IMR-90 (cell line): Measurements from ENCODE around the gene ZCCHC14. TPM values are rescaled to one million over a fixed set of nuclear protein-coding genes. Genes with fewer than 3 reads are reported as not detected.

Experiments
- ATAC-seq: fragments of 200-7000 bp; cut with Tn5 transposase; 2 replicates; pipeline ENCODE4 v1.9.1; 2020; ENCODE audit warnings: low read depth, mild to moderate bottlenecking, moderate library complexity
- BruUV-seq: library from RNA; stranded (reverse); fragments of 400-500 nt; replicated peaks from 2 replicates; lab custom pipeline; 2021; lab: Mats Ljungman, UMichigan
- CTCF ChIA-PET: fragments of 300-600 bp; formaldehyde crosslinking; extraction: SDS; loops from one replicate; lab custom pipeline; 2021; ENCODE audit warnings: antibody characterized with exemption; lab: Yijun Ruan, JAX
- POLR2A ChIA-PET: fragments of 300-600 bp; sonication (Branson Sonifier 250); formaldehyde crosslinking; loops from one replicate; lab custom pipeline; 2022; ENCODE audit warnings: antibody characterized with exemption; ENCODE audit not compliant: unreplicated experiment; lab: Charles Lee
- DNase-seq: peaks from one replicate; pipeline ENCODE4 v3.0.0; 2013
- H2AFZ ChIP-seq: replicated peaks from 2 replicates; pipeline ENCODE3; 2013; ENCODE audit warnings: low read length, mild to moderate bottlenecking; ENCODE audit not compliant: poor library complexity
- H2AK5ac ChIP-seq: 2 replicates; pipeline ENCODE4 v1.6.1; 2013; ENCODE audit warnings: low read depth, low read length, inconsistent platforms
- H2AK9ac ChIP-seq: replicated peaks from 2 replicates; pipeline ENCODE3; 2013; ENCODE audit warnings: mild to moderate bottlenecking, low read depth, low read length, moderate library complexity; ENCODE audit not compliant: poor library complexity
- H2BK120ac ChIP-seq: 2 replicates; pipeline ENCODE4 v1.6.1; 2013; ENCODE audit warnings: low read depth, low read length, inconsistent platforms
- H2BK15ac ChIP-seq: 3 replicates; pipeline ENCODE4 v1.6.1; 2013; ENCODE audit warnings: low read depth, low read length, inconsistent platforms
- H2BK20ac ChIP-seq: 2 replicates; pipeline ENCODE4 v1.6.1; 2013; ENCODE audit warnings: low read depth, mild to moderate bottlenecking, inconsistent platforms, low read length, moderate library complexity
- H2BK5ac ChIP-seq: 2 replicates; pipeline ENCODE4 v1.6.1; 2013; ENCODE audit warnings: mild to moderate bottlenecking, low read depth, low read length, inconsistent platforms; ENCODE audit not compliant: poor library complexity, severe bottlenecking
- H3K14ac ChIP-seq: replicated peaks from 2 replicates; pipeline ENCODE4 v1.6.1; 2013; ENCODE audit warnings: low read depth, low read length, inconsistent platforms
- H3K18ac ChIP-seq: 2 replicates; pipeline ENCODE4 v1.6.1; 2013; ENCODE audit warnings: low read depth, low read length, control low read depth
- H3K23ac ChIP-seq: 2 replicates; pipeline ENCODE4 v1.6.1; 2013; ENCODE audit warnings: low read depth, low read length, inconsistent platforms
- H3K27ac ChIP-seq: 2 replicates; pipeline ENCODE4 v1.5.1; 2013; ENCODE audit warnings: mild to moderate bottlenecking, control low read depth, low read length; ENCODE audit not compliant: insufficient read depth
- H3K27me3 ChIP-seq: 2 replicates; pipeline ENCODE4 v1.6.1; 2013; ENCODE audit warnings: low read length; ENCODE audit not compliant: control insufficient read depth, insufficient read depth
- H3K36me3 ChIP-seq: 2 replicates; pipeline ENCODE4 v1.6.1; 2013; ENCODE audit warnings: low read length, mixed read lengths; ENCODE audit not compliant: control insufficient read depth, insufficient read depth
- H3K4ac ChIP-seq: 2 replicates; pipeline ENCODE4 v1.6.1; 2013; ENCODE audit warnings: low read depth, low read length, inconsistent platforms
- H3K4me1 ChIP-seq: 2 replicates; pipeline ENCODE4 v1.6.1; 2013; ENCODE audit warnings: low read length, mixed read lengths; ENCODE audit not compliant: control insufficient read depth, insufficient read depth
- H3K4me2 ChIP-seq: 2 replicates; pipeline ENCODE4 v1.6.1; 2013; ENCODE audit warnings: low read depth, mild to moderate bottlenecking, control low read depth, low read length, moderate library complexity
- H3K4me3 ChIP-seq: 2 replicates; pipeline ENCODE4 v1.5.1; 2013; ENCODE audit warnings: low read depth, mild to moderate bottlenecking, control low read depth, low read length, moderate library complexity; ENCODE audit not compliant: insufficient read depth
- H3K56ac ChIP-seq: 2 replicates; pipeline ENCODE4 v1.6.1; 2013; ENCODE audit warnings: low read length, inconsistent platforms; ENCODE audit not compliant: insufficient read depth; ENCODE audit errors: extremely low read depth
- H3K79me1 ChIP-seq, 2 experiments: 2 replicates each; pipeline ENCODE4 v1.6.1; 2013; ENCODE audit warnings: low read length in 2 of 2, inconsistent platforms in 1 of 2, low read depth in 1 of 2
- H3K9ac ChIP-seq: 2 replicates; pipeline ENCODE4 v1.6.1; 2013; ENCODE audit warnings: low read depth, low read length, control low read depth
- H3K9me1 ChIP-seq: 2 replicates; pipeline ENCODE4 v1.6.1; 2013; ENCODE audit warnings: low read length, inconsistent platforms; ENCODE audit not compliant: insufficient read depth
- H3K9me3 ChIP-seq: 2 replicates; pipeline ENCODE4 v1.6.1; 2013; ENCODE audit warnings: low read length; ENCODE audit not compliant: control insufficient read depth, insufficient read depth
- H4K20me1 ChIP-seq: 2 replicates; pipeline ENCODE4 v1.6.1; 2013; ENCODE audit warnings: low read length, inconsistent platforms; ENCODE audit not compliant: insufficient read depth
- H4K5ac ChIP-seq: 2 replicates; pipeline ENCODE4 v1.6.1; 2013; ENCODE audit warnings: mild to moderate bottlenecking, low read depth, low read length, control low read depth
- H4K8ac ChIP-seq, 2 experiments: 2 replicates each; pipeline ENCODE4 v1.6.1; 2013; ENCODE audit warnings: low read depth in 2 of 2, low read length in 2 of 2, control low read depth in 1 of 2, inconsistent platforms in 1 of 2
- H4K91ac ChIP-seq: 2 replicates; pipeline ENCODE4 v1.6.1; 2013; ENCODE audit warnings: low read depth, low read length, inconsistent platforms; ENCODE audit not compliant: insufficient read depth
- BHLHE40 ChIP-seq: fragments of 150-350 bp; IDR thresholded peaks from 2 replicates; pipeline ENCODE4 v1.6.1; 2016; ENCODE audit warnings: mild to moderate bottlenecking, low read depth, low read length
- CEBPB ChIP-seq: IDR thresholded peaks from 2 replicates; pipeline ENCODE4 v1.6.1; 2012; ENCODE audit warnings: low read depth, low read length, improper control_type of control experiment
- CHD1 ChIP-seq: IDR thresholded peaks from 2 replicates; pipeline ENCODE4 v1.6.1; 2012; ENCODE audit warnings: low read depth, low read length, improper control_type of control experiment
- FOS ChIP-seq: fragments of 150-350 bp; IDR thresholded peaks from 2 replicates; pipeline ENCODE4 v1.6.1; 2016; ENCODE audit warnings: low read depth, low read length
- MAFK ChIP-seq: IDR thresholded peaks from 2 replicates; pipeline ENCODE4 v1.6.1; 2012; ENCODE audit warnings: low read depth, low read length, improper control_type of control experiment
- MAZ ChIP-seq: IDR thresholded peaks from 2 replicates; pipeline ENCODE4 v1.6.1; 2012; ENCODE audit warnings: low read depth, mild to moderate bottlenecking, low read length, improper control_type of control experiment, moderate library complexity, borderline replicate concordance
- MXI1 ChIP-seq: IDR thresholded peaks from 2 replicates; pipeline ENCODE4 v1.6.1; 2012; ENCODE audit warnings: low read depth, mild to moderate bottlenecking, low read length, moderate library complexity, borderline replicate concordance
- NFE2L2 ChIP-seq: fragments of 150-350 bp; IDR thresholded peaks from 2 replicates; pipeline ENCODE4 v1.6.1; 2016; ENCODE audit warnings: low read depth, mild to moderate bottlenecking, low read length
- POLR2A ChIP-seq: IDR thresholded peaks from 2 replicates; pipeline ENCODE4 v1.6.1; 2012; ENCODE audit warnings: mild to moderate bottlenecking, low read depth, low read length
- RAD21 ChIP-seq: IDR thresholded peaks from 2 replicates; pipeline ENCODE4 v1.6.1; 2012; ENCODE audit warnings: low read length, improper control_type of control experiment
- RCOR1 ChIP-seq: IDR thresholded peaks from 2 replicates; pipeline ENCODE4 v1.6.1; 2012; ENCODE audit warnings: mild to moderate bottlenecking, low read length, improper control_type of control experiment; ENCODE audit not compliant: insufficient replicate concordance
- RFX5 ChIP-seq: IDR thresholded peaks from 2 replicates; pipeline ENCODE4 v1.8.0; 2012; ENCODE audit warnings: low read depth, mild to moderate bottlenecking, low read length, moderate library complexity
- SMC3 ChIP-seq: fragments of 150-350 bp; IDR thresholded peaks from 2 replicates; pipeline ENCODE4 v1.6.1; 2016; ENCODE audit warnings: low read depth, mild to moderate bottlenecking, antibody characterized with exemption, low read length, moderate library complexity
- WGBS, 2 experiments: methylation state at CpG; one replicate each; pipeline versions ENCODE4 v1.1.5 to v1.1.7; 2013; ENCODE audit warnings: missing lambda C conversion rate in 2 of 2; ENCODE audit not compliant: insufficient read length in 1 of 2; ENCODE audit errors: extremely low coverage in 2 of 2; 5-methylcytosine and 5-hydroxymethylcytosine counted together
- dilution Hi-C: fragments of 300-500 bp; cut with HindIII; formaldehyde crosslinking; loops from one replicate; pipeline ENCODE4 v1.14.3; 2018; ENCODE audit warnings: low sequenced_read_pairs; ENCODE audit not compliant: unreplicated experiment
- in situ Hi-C: fragments of 300-500 bp; cut with MboI; formaldehyde crosslinking; loops from 3 replicates; pipeline ENCODE4 v1.14.3; 2019; ENCODE audit warnings: low sequenced_read_pairs, inconsistent platforms, mixed read lengths
- intact Hi-C: fragments of 100-400 bp; cut with micrococcal nuclease; formaldehyde crosslinking; loops from 2 replicates; pipeline ENCODE4 v1.10.0; 2022
- polyA plus RNA-seq, 3 experiments: library from polyadenylated mRNA; depleted of rRNA; stranded (reverse); fragments of >200 nt; gene quantifications; 2 replicates each; pipeline ENCODE4 v1.2.3, GENCODE V29; 2012; ENCODE audit warnings: low replicate concordance in 1 of 3
- total RNA-seq: library from RNA; depleted of rRNA; stranded (reverse); fragments of >200 nt; gene quantifications from 2 replicates; pipeline ENCODE4 v1.2.3, GENCODE V29; 2012
- TF ChIP-seq, protein P1 (sequence below): conservative IDR thresholded peaks from 2 replicates; pipeline ENCODE4 v1.5.1; 2012; ENCODE audit warnings: mild to moderate bottlenecking, low read depth, low read length, improper control_type of control experiment
- TF ChIP-seq, protein P2 (sequence below): fragments of 150-350 bp; IDR thresholded peaks from 2 replicates; pipeline ENCODE4 v1.6.1; 2017; ENCODE audit warnings: mild to moderate bottlenecking, antibody characterized with exemption, low read length, low read depth
- TF ChIP-seq, protein P3 (sequence below): fragments of 150-350 bp; IDR thresholded peaks from 2 replicates; pipeline ENCODE4 v1.6.1; 2016; ENCODE audit warnings: low read depth, mild to moderate bottlenecking, low read length, moderate library complexity, borderline replicate concordance

Gene ZCCHC14
- total and polyA plus RNA-seq, 2 of the 4 experiments (the other 2 are of a cell fraction): 2.5 to 5.3 TPM

GRCh38 chr16:87472935-87473334 lies 19.9 kb downstream of the ZCCHC14 start:
- Histone ChIP-seq H3K23ac (no peak overlapping the region), H2BK120ac (no peak overlapping the region), H3K27me3 (no peaks in the 10 kb centered on the region), H3K27ac (no peak overlapping the region), H3K4me2 (no peak overlapping the region), H4K5ac (no peak overlapping the region), H4K91ac (no peak overlapping the region), H3K56ac (no peak overlapping the region), H3K9ac (no peak overlapping the region), H3K4ac (no peak overlapping the region), H4K8ac (no peak overlapping the region), H3K36me3 (no peaks in the 10 kb centered on the region), H3K18ac (no peak overlapping the region), H3K9me1 (peaks cover 19% of the 10 kb centered on the region), H2BK20ac (no peak overlapping the region), H2AFZ (no peak overlapping the region), H3K4me3 (no peak overlapping the region), H2AK9ac (no peak overlapping the region), H4K20me1 (peaks cover 73% of the 10 kb centered on the region), H3K14ac (no peak overlapping the region), H3K79me1 (peaks cover 46 to 83% of the 10 kb centered on the region in 2 experiments), H2BK5ac (no peak overlapping the region), H2AK5ac (no peak overlapping the region), H2BK15ac (no peak overlapping the region), H3K9me3 (no peaks in the 10 kb centered on the region), H3K4me1 (peaks cover 11% of the 10 kb centered on the region)
- CTCF ChIA-PET: no interaction called here
- POLR2A ChIA-PET: no interaction called here
- no peak for DNase-seq
- in situ Hi-C loops (no loop called here), intact Hi-C loops (no loop called here), dilution Hi-C loops (no loop called here)
- no peak for TF ChIP-seq MAFK
- TF ChIP-seq NFE2L2: no peak
- TF ChIP-seq POLR2A: no peak
- TF ChIP-seq, protein P1, sequence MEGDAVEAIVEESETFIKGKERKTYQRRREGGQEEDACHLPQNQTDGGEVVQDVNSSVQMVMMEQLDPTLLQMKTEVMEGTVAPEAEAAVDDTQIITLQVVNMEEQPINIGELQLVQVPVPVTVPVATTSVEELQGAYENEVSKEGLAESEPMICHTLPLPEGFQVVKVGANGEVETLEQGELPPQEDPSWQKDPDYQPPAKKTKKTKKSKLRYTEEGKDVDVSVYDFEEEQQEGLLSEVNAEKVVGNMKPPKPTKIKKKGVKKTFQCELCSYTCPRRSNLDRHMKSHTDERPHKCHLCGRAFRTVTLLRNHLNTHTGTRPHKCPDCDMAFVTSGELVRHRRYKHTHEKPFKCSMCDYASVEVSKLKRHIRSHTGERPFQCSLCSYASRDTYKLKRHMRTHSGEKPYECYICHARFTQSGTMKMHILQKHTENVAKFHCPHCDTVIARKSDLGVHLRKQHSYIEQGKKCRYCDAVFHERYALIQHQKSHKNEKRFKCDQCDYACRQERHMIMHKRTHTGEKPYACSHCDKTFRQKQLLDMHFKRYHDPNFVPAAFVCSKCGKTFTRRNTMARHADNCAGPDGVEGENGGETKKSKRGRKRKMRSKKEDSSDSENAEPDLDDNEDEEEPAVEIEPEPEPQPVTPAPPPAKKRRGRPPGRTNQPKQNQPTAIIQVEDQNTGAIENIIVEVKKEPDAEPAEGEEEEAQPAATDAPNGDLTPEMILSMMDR: no peak
- TF ChIP-seq BHLHE40: no peak
- TF ChIP-seq, protein P2, sequence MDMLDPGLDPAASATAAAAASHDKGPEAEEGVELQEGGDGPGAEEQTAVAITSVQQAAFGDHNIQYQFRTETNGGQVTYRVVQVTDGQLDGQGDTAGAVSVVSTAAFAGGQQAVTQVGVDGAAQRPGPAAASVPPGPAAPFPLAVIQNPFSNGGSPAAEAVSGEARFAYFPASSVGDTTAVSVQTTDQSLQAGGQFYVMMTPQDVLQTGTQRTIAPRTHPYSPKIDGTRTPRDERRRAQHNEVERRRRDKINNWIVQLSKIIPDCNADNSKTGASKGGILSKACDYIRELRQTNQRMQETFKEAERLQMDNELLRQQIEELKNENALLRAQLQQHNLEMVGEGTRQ: no peak
- TF ChIP-seq CEBPB: no peak
- TF ChIP-seq MAZ: no peak
- no peak for TF ChIP-seq FOS
- TF ChIP-seq CHD1: no peak
- TF ChIP-seq RFX5: no peak
- no peak for TF ChIP-seq RCOR1
- TF ChIP-seq SMC3: no peak
- TF ChIP-seq RAD21: no peak
- TF ChIP-seq MXI1: no peak
- TF ChIP-seq, protein P3, sequence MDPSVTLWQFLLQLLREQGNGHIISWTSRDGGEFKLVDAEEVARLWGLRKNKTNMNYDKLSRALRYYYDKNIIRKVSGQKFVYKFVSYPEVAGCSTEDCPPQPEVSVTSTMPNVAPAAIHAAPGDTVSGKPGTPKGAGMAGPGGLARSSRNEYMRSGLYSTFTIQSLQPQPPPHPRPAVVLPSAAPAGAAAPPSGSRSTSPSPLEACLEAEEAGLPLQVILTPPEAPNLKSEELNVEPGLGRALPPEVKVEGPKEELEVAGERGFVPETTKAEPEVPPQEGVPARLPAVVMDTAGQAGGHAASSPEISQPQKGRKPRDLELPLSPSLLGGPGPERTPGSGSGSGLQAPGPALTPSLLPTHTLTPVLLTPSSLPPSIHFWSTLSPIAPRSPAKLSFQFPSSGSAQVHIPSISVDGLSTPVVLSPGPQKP: no peak
- 95% methylated on average over 4 of the region's 6 CpGs; no CpG with 5 or more reads in 1 of the 2 experiments for WGBS, 2 experiments
- BruUV-seq: no TSS peak
- ATAC-seq: no peak
